Urothelium cell line (cell line): Measurements from ENCODE around the gene HMMR.
"Not testable (repeated sequence)": the region's sequence is repeated elsewhere in the genome, so short reads cannot be mapped to it uniquely, and the experiment has no call there.

Experiments
- DNase-seq: peaks from one replicate; pipeline ENCODE4 v3.0.0; 2011; ENCODE audit warnings: low spot score, mixed read lengths
- FAIRE-seq: peaks from 2 replicates; lab custom pipeline; 2011; peaks lifted over from hg19 to GRCh38; lab: Jason Lieb, UNC

Gene HMMR

GRCh38 chr5:163460562-163461171, at the start of gene HMMR:
HMMR (plus strand) TSS chr5:163460632; CDS start chr5:163460693, 61 bp downstream.
- DNase-seq (no peak), FAIRE-seq (no peak)

GRCh38 chr5:163415673-163416072, 44.8 kb upstream of the HMMR start:
- FAIRE-seq, DNase-seq: not testable (repeated sequence)

DNA sequence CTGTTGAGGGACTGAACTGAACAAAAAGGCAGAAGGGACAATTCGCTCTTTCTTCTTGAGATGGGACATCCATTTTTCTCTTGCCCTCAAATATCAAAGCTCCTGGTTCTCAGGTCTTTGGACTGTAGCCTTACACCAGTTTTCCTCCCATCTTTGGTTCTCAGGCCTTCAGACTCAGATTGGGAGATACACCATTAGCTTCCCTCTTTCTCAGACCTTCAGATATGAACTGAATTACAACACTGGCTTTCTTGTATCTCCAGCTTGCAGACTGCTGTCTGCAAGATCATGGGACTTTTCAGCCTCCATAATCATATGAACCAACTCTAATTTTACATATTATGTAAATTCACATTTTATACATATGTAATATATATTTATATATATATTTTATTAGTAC, 35.6 kb upstream of the HMMR start:
- FAIRE-seq, result no peak
- no peak for DNase-seq

GRCh38 chr5:163426128-163426527, 34.3 kb upstream of the HMMR start:
- FAIRE-seq, DNase-seq: not testable (repeated sequence)

GRCh38 chr5:163432544-163432943, 27.9 kb upstream of the HMMR start:
- FAIRE-seq, result no peak
- DNase-seq, result no peak

- DNase-seq, result no peak
- no peak for FAIRE-seq
These were observed 27.2 kb upstream of the HMMR start for GRCh38 chr5:163433271-163433670.

DNA sequence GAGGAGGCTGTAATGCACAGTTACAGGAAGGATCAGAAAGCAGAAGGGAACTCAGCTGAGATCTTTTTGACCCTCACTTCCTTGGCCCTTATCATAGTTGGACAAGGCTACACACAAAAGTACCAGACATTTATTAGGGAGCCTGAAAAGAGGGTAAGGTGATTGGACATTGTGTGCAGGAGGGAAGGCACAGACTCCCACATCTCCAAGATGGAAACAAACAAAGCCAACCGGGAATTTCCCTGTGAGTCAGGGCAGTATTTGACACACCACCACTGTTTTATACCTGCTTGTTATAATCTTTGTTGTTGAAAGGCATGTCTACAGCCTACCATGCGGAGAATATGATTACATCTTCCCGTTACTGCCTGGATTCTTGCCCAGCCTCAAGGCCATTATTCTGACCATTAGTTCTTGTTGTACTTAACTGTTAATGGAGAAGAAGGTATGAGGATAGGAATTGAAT, 26.0 kb upstream of the HMMR start:
- DNase-seq (peak; percentile 6), FAIRE-seq (no peak)

DNA sequence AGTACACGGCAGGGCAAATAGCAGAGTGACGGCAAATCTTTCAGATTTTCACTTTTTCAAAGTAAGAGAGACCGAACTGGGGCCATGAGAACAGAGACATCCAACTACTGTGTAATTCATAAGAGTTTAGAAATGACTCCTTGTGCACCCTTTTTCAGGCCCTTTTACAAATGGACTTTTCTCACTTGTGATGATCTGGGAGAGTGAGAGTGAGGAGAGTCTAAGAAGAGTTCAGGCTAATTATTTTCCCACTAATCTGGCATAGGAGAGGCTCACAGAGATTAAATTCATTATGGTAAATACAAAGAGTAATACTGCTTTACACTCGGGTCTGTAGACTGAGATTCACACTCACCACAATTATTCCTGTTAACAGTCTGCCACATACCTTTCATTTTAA, 23.9 kb upstream of the HMMR start:
- FAIRE-seq (no peak), DNase-seq (no peak)

- FAIRE-seq, result no peak
- DNase-seq, result no peak
These were observed 23.5 kb upstream of the HMMR start for GRCh38 chr5:163437011-163437308.

DNA sequence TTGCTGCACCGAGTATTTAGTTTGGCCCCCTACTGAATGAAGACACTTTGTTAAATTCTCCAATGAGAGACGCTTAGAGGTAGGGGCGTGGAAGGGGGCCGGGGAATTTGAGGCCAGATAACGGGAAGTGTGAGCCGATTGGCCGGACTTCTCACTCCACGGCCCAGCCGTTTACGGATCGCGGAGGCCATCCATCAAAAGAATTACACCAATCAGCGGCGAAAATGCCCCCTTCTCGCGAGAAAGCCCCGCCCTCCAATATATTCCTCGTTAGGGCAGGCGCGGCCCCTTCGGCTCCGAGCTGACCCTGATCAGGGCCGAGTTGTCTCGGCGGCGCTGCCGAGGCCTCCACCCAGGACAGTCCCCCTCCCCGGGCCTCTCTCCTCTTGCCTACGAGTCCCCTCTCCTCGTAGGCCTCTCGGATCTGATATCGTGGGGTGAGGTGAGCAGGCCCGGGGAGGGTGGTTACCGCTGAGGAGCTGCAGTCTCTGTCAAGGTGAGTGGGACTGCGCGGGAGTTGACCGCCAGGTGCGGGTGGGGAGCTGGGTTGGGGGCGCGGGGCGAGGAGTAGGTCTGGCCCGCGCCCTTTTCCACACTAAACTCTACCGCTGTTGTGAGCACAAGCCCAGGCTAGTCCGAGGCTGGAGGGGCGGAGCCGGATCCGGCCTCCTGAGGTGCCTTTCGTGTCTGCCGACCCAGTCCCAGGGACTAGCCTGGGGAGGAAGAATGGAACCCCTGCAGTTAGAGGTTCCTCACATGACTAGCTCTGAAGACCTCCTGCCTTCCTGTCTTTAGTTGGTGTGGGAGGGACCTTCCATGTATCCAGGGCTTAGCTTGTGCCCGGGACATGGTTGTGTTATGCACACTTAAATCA, 22.9 kb upstream of the HMMR start, which contains the start of gene CCNG1:
Gene CCNG1 (plus strand): TSS at position 287 of the 874 bp plus-strand sequence. CDS start 1,662 bp downstream, outside the sequence.
- DNase-seq (peak; percentile 96), FAIRE-seq (peak; percentile 30)

DNA sequence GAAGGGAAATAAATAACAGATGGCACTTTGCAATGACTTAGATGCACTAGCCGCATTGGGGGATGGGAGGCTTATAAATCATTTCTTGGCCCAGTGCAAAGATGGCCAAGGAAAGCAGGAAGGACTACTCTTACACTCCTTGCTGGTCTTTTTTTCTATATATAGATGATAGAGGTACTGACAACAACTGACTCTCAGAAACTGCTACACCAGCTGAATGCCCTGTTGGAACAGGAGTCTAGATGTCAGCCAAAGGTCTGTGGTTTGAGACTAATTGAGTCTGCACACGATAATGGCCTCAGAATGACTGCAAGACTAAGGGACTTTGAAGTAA, 21.4 kb upstream of the HMMR start:
- no peak for FAIRE-seq

GRCh38 chr5:163440954-163441353, 19.5 kb upstream of the HMMR start:
- DNase-seq (no peak), FAIRE-seq (no peak)

More for the DNA sequence above, 21.4 kb upstream of the HMMR start:
- no peak for DNase-seq

DNA sequence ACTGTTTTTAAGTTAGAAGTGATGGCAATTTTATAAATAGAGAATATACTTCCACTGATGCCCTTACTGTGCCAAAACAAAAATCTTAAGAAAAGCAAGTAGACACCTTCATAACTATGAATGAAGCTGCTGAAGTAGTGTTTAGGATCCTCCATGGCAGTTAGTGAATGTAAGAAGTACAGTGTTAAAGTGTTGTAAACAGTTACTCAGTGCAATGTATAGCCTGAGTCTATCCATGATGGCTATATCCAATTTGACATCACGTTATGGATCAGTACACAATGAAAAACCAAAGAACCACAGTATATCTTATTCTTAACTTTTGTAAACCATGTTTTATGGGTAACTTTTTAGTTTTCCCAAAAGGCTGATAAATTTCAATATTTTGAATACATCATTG, 15.9 kb upstream of the HMMR start:
- DNase-seq (no peak), FAIRE-seq (no peak)

DNA sequence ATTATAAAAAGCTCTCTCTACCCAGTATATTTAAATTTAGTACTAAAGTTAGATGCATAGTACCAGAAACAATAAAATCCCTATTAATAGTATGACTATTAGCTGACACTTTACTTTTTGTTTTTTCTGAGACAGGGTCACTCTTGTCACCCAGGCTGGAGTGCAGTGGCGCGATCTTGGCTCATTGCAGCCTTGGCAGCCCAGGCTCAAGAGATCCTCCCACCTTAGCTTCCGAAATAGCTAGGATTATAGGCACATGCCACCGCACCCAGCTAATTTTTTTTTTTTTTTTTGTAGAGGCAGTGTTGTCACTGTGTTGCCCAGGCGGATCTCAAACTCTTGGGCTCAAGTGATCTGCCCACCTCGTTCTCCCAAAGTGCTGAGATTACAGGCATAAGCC, 15.1 kb upstream of the HMMR start:
- no peak for FAIRE-seq
- no peak for DNase-seq

DNA sequence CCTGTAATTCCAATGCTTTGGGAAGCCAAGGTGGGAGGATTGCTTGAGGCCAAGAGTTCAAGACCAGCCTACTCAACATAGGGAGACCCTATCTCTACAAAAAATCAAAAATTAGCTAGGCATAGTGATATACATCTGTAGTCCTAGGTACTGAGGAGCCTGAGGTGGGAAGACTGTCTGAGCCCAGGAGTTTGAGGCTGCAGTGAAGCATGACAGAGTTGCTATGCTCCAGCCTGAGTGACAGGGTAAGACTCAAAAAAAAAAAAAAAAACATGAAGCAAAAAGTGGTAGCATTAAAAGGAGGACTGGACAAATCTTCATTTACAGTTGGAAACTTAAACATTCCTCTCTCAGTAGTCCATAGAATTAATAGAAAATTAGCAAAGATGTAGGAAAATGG, 13.2 kb upstream of the HMMR start:
- DNase-seq, result no peak
- no peak for FAIRE-seq

GRCh38 chr5:163447875-163448274, 12.6 kb upstream of the HMMR start:
- DNase-seq (no peak), FAIRE-seq (no peak)

DNA sequence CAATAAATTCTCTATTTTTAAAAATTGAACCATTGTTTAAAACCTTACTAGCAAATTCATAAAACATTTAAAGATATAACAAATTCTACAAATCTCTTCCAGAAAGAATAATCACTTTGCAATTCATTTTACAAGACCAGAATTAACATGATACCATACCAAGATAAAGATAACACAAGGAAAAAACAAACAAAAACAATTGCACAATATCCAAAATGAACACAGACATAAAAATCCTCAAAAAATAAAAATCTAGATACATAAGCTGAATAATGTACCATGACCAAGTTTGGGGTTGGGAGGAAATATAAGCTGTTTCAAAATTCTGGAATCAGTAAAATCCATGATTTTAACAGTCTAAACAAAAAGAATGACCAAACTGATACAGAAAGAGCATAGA, 11.9 kb upstream of the HMMR start:
- FAIRE-seq, result no peak

GRCh38 chr5:163451489-163451888, 8.9 kb upstream of the HMMR start:
- DNase-seq, result no peak
- no peak for FAIRE-seq

More for the DNA sequence above, 11.9 kb upstream of the HMMR start:
- no peak for DNase-seq

DNA sequence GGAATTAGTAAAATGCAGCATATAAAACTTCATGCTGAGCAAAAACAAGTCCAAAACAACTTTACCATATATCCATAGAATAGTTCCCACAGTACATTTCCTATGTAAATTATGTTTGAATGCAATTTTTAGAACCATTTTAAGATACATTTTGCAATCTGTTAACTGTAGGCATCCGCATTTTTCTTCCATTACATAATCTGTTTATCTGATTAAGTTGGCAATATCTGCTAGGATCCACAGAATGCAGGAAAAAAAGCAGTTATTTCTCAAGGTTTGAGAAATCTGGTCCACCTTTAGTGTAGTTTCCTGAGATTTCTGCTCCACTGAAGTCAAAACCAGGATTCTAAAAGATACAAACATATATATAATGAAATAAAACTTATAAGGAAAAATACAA, 6.7 kb upstream of the HMMR start:
- FAIRE-seq (no peak), DNase-seq (no peak)

GRCh38 chr5:163455406-163455805, 5.0 kb upstream of the HMMR start:
- FAIRE-seq, DNase-seq: not testable (repeated sequence)

- FAIRE-seq, result no peak
These were observed 4.3 kb upstream of the HMMR start for GRCh38 chr5:163456029-163456589.

DNA sequence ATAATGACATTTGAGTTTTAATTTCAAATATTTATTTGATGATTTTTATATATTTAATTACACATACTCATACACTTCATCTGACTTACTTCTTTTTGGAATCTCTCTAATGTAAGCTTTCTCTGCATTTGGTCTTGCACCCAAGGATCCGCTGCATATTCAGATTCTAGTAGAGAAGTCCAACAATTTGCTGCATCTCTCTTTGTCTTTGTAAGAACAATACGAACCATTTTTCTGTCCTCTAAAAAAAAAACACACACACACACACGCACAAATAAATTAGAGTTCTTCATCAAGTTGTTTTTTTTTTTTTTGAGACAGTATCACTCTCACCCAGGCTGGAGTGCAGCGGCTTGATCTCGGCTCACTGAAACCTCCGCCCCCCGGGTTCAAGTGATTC, 3.6 kb upstream of the HMMR start:
- no peak for FAIRE-seq
- DNase-seq, result no peak

More at GRCh38 chr5:163456029-163456589, 4.3 kb upstream of the HMMR start:
- no peak for DNase-seq
